Right lobe of liver (tissue), 6 donors: Measurements from ENCODE around the gene TOMM40L. TPM values are rescaled to one million over a fixed set of nuclear protein-coding genes. Genes with fewer than 3 reads are reported as not detected.

Experiments used
- ATAC-seq, 4 donors: fragments of 200-7000 bp; cut with Tn5 transposase; one replicate each; pipeline ENCODE4 v1.9.1; 2020; ENCODE audit warnings: mild to moderate bottlenecking in 4 of 4, moderate library complexity in 4 of 4
- DNase-seq, 3 donors: peaks; one replicate each; pipeline ENCODE4 v3.0.0-alpha.2; 2020
- H3K27ac ChIP-seq, 3 donors: fragments of 200-600 bp; one replicate each; pipeline ENCODE4 v1.8.0; 2022
- H3K27me3 ChIP-seq, 2 donors: fragments of 200-600 bp; one replicate each; pipeline ENCODE4 v1.8.0; 2022
- H3K36me3 ChIP-seq, 4 donors: fragments of 200-600 bp; sonication (generic) in 1 of 4; one replicate each; pipeline versions ENCODE4 v1.5.1 to v1.8.0; 2017 to 2022; ENCODE audit warnings: control low read depth in 1 of 4
- H3K4me1 ChIP-seq, 4 donors: fragments of 200-600 bp; sonication (generic) in 1 of 4; one replicate each; pipeline versions ENCODE4 v1.5.1 to v1.8.0; 2017 to 2022; ENCODE audit warnings: control low read depth in 1 of 4
- H3K4me3 ChIP-seq, 3 donors: fragments of 200-600 bp; one replicate each; pipeline ENCODE4 v1.8.0; 2022
- H3K9me3 ChIP-seq, 4 donors: fragments of 200-600 bp; sonication (generic) in 1 of 4; one replicate each; pipeline versions ENCODE4 v1.5.1 to v1.8.0; 2017 to 2022; ENCODE audit warnings: control low read depth in 1 of 4
- CTCF ChIP-seq, 4 donors: fragments of 200-600 bp in 3 of 4; fragments of 450-650 bp in 1 of 4; IDR thresholded peaks; one replicate each; pipeline versions ENCODE4 v1.5.1 to v1.8.0; 2016 to 2022; ENCODE audit warnings: antibody characterized with exemption in 4 of 4, mild to moderate bottlenecking in 2 of 4
- POLR2A ChIP-seq: fragments of 450-650 bp; IDR thresholded peaks from one replicate; pipeline ENCODE4 v1.6.1; 2017; ENCODE audit warnings: antibody characterized with exemption, mild to moderate bottlenecking
- WGBS: methylation state at CpG from one replicate; pipeline ENCODE4 v1.1.6; 2018; ENCODE audit warnings: low coverage, low lambda C conversion rate; ENCODE audit not compliant: insufficient coverage; ENCODE audit errors: missing lambda C conversion rate; 5-methylcytosine and 5-hydroxymethylcytosine counted together
- intact Hi-C, 2 donors: fragments of 100-400 bp; cut with DNase I; formaldehyde crosslinking; loops; one replicate each; pipeline versions ENCODE4 v1.11.2 to v1.14.1; 2022
- total RNA-seq, 6 experiments: library from RNA; depleted of rRNA in 2 of 6; stranded (reverse); fragments of >200 nt in 2 of 6; fragmentation: NEBNext Ultra II Directional in 3 of 6; extraction: Animal tissue kit (Norgen Biotek cat#: 25700) in 3 of 6; gene quantifications; one replicate each; pipeline versions ENCODE4 v1.1.0 to v1.2.4, GENCODE V29; 2016 to 2023
- donor health status: DM: no; HTN: yes; CAD: no.
- donor health status: DM: no; HTN: no; CAD: no.
- donor health status: DM: no; HTN: no; CAD: no.
- donor health status: DM: no; HTN: yes; CAD: no.
- donor health status: DM: no; HTN: yes; CAD: no.

The TOMM40L gene
- total RNA-seq, 6 experiments from 2014 or later: 4.3 to 18.5 (median 8.1) TPM

- H3K4me3 ChIP-seq: peak overlapping the region in 1 of 3 donors; percentile 31
- peaks cover 0 to 51% (median 8%) of the 10 kb centered on the region in 4 donors for H3K4me1 ChIP-seq
- no peaks in the 10 kb centered on the region for H3K27me3 ChIP-seq
- intact Hi-C loops: no loop called here
- ATAC-seq (no peak), DNase-seq (no peak)
- peaks cover 0 to 19% (median 11%) of the 10 kb centered on the region in 4 donors for H3K36me3 ChIP-seq
- no peaks in the 10 kb centered on the region for H3K9me3 ChIP-seq
- TF ChIP-seq CTCF (IDR thresholded peaks at IDR 0.05) (no peak), POLR2A (no peak)
- 50% methylated on average over 3 of the region's 6 CpGs for WGBS
- H3K27ac ChIP-seq: peak overlapping the region; percentile 66 to 93 (median 90)
Observed at GRCh38 chr1:161217831-161218230, 8.0 kb upstream of the TOMM40L start.

GRCh38 chr1:161218301-161219077 is 7.4 kb upstream of the TOMM40L start:
- ATAC-seq (peak in 2 of 4 donors; percentile 0 to 11), DNase-seq (no peak)
- peaks cover 0 to 53% (median 8%) of the 10 kb centered on the region in 4 donors for H3K4me1 ChIP-seq
- no peaks in the 10 kb centered on the region for H3K9me3 ChIP-seq
- 24% methylated on average over 3 of the region's 8 CpGs for WGBS
- peaks cover 0 to 13% (median 4%) of the 10 kb centered on the region in 4 donors for H3K36me3 ChIP-seq
- H3K4me3 ChIP-seq: no peak overlapping the region
- H3K27me3 ChIP-seq: no peaks in the 10 kb centered on the region
- intact Hi-C loops: no loop called here
- TF ChIP-seq CTCF (IDR thresholded peaks at IDR 0.05) (no peak), POLR2A (peak; percentile 11)
- H3K27ac ChIP-seq: peak overlapping the region; percentile 6 to 93 (median 90)

GRCh38 chr1:161219078-161219892 is 6.6 kb upstream of the TOMM40L start:
- H3K4me1 ChIP-seq: peaks cover 0 to 57% (median 8%) of the 10 kb centered on the region in 4 donors
- H3K9me3 ChIP-seq: no peaks in the 10 kb centered on the region
- ATAC-seq (peak in 2 of 4 donors; percentile 4 to 8), DNase-seq (no peak)
- H3K4me3 ChIP-seq: no peak overlapping the region
- H3K36me3 ChIP-seq: peaks cover 0 to 5% (median 0%) of the 10 kb centered on the region in 4 donors
- TF ChIP-seq CTCF (IDR thresholded peaks at IDR 0.05): no peak
- peak; percentile 0 for TF ChIP-seq POLR2A
- intact Hi-C loops: no loop called here
- no peaks in the 10 kb centered on the region for H3K27me3 ChIP-seq
- H3K27ac ChIP-seq: peak overlapping the region in 2 of 3 donors; percentile 6 to 90
- 38% methylated on average over 4 of the region's 5 CpGs for WGBS

- intact Hi-C loops: no loop called here
- ATAC-seq (no peak), DNase-seq (no peak)
- 18% methylated on average over 5 of the region's 5 CpGs for WGBS
- H3K36me3 ChIP-seq: peaks cover 0 to 2% (median 0%) of the 10 kb centered on the region in 4 donors
- peak overlapping the region in 1 of 3 donors; percentile 90 for H3K27ac ChIP-seq
- no peak for TF ChIP-seq CTCF (IDR thresholded peaks at IDR 0.05)
- no peak for TF ChIP-seq POLR2A
- H3K4me3 ChIP-seq: no peak overlapping the region
- no peaks in the 10 kb centered on the region for H3K9me3 ChIP-seq
- H3K27me3 ChIP-seq: no peaks in the 10 kb centered on the region
- H3K4me1 ChIP-seq: peaks cover 0 to 61% (median 8%) of the 10 kb centered on the region in 4 donors
Observed at GRCh38 chr1:161220002-161220401, 5.9 kb upstream of the TOMM40L start.
